Measurements from ENCODE around the gene SOHLH1.

GRCh38 chr9:135745189-135745588, 45.9 kb upstream of the SOHLH1 start:
- no peak for TF ChIP-seq SUZ12 (IDR thresholded peaks at IDR 0.05; ENCODE audit: extremely low read depth, insufficient read depth, insufficient read length)
- no peak for TF ChIP-seq YY1 (IDR thresholded peaks at IDR 0.05; ENCODE audit: insufficient read depth, insufficient read length)

All from NT2/D1 (cell line).